GM18951 (cell line): Measurements from ENCODE around the gene REPS1.
"Not testable (repeated sequence)": the region's sequence is repeated elsewhere in the genome, so short reads cannot be mapped to it uniquely, and the experiment has no call there.

ENCODE experiments used
- POLR2A ChIP-seq: IDR thresholded peaks from 4 replicates; pipeline ENCODE4 v1.6.1; 2011; ENCODE audit warnings: mild to moderate bottlenecking; ENCODE audit not compliant: insufficient read length, insufficient read depth; ENCODE audit errors: extremely low read depth
- in situ Hi-C: fragments of 300-500 bp; cut with MboI; formaldehyde crosslinking; loops from one replicate; pipeline ENCODE4 v1.12.0; 2022; ENCODE audit warnings: low sequenced_read_pairs, mixed read lengths, inconsistent platforms; ENCODE audit not compliant: unreplicated experiment

The REPS1 gene

DNA sequence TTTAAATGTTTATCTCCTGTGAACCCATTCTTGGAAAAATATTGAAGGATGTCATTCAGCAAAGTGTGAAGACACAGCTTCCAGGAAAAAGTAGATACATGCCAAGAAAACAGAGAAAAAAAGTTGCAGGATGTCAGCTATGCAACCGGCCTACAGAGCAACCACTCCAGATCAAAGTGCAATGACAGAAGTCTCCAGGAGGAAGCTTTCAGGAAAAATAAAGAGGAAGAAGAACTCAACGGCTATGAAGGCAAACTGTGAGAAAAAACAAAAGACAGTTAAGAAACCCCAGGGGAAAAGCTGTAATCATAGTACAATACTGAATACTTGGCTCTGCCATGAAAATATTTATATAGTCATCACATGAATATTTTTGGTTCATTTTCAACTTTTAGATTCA lies 30.6 kb downstream of the REPS1 start:
- in situ Hi-C loops = no loop called here
- TF ChIP-seq POLR2A = no peak

- no peak for TF ChIP-seq POLR2A
- in situ Hi-C loops = no loop called here
Observed at GRCh38 chr6:138956244-138956924, 31.7 kb downstream of the REPS1 start.

- in situ Hi-C loops = no loop called here
- no peak for TF ChIP-seq POLR2A
Observed at GRCh38 chr6:138955262-138955661, 32.8 kb downstream of the REPS1 start.

GRCh38 chr6:138953451-138953850 lies 34.6 kb downstream of the REPS1 start:
- no peak for TF ChIP-seq POLR2A
- in situ Hi-C loops = no loop called here

- TF ChIP-seq POLR2A = no peak
- in situ Hi-C loops = no loop called here
Observed at GRCh38 chr6:138948546-138949179, 39.4 kb downstream of the REPS1 start.

DNA sequence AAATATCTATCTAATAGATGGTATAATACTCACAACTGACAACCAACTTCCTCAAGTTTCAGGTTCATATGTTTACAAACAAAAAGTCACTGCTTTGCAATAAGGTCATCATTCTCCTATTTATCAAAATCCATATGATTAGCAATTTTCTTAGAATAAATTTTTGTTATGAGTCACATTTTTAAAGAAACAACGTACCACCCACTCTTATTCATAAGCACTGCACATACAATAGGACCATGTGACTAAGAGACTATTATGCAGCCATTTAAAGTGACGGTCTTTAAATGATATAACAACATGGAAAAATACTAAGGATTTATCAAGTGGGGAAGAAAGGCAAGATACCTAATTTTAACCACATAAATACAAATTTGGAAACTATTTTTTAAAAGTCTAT lies 40.0 kb downstream of the REPS1 start:
- no peak for TF ChIP-seq POLR2A
- in situ Hi-C loops = no loop called here

GRCh38 chr6:138945354-138945753 lies 42.7 kb downstream of the REPS1 start:
- in situ Hi-C loops = no loop called here
- no peak for TF ChIP-seq POLR2A

- in situ Hi-C loops = no loop called here
- TF ChIP-seq POLR2A = no peak
Observed at GRCh38 chr6:138944412-138944811, 43.6 kb downstream of the REPS1 start.

GRCh38 chr6:138943089-138943625 lies 44.9 kb downstream of the REPS1 start:
- in situ Hi-C loops = no loop called here
- no peak for TF ChIP-seq POLR2A

- in situ Hi-C loops = not testable (repeated sequence)
Observed at GRCh38 chr6:138936873-138937272, 51.2 kb downstream of the REPS1 start.

- TF ChIP-seq POLR2A = no peak
- in situ Hi-C loops = no loop called here
Observed at GRCh38 chr6:138931660-138932059, 56.4 kb downstream of the REPS1 start.

GRCh38 chr6:138926579-138926978 lies 61.5 kb downstream of the REPS1 start:
- in situ Hi-C loops = no loop called here

DNA sequence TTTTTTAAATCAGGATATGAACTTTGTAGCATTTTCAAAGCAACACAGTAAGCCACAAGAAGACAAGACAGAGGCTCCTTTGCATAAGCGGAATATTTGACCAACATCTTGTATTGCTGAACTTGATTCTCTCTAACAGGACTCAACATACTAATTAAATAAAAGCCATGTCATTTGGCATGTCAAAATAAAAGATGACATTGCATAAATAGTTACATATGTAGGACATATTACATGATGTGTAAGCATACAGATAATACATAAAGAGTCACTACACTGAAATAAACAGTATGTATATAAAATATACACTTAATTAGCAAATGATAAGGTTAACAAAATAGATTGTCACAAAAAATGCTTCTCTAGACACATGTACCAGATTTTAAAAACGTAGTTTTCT lies 62.2 kb downstream of the REPS1 start:
- no peak for TF ChIP-seq POLR2A
- in situ Hi-C loops = no loop called here

More at GRCh38 chr6:138926579-138926978, 61.5 kb downstream of the REPS1 start:
- TF ChIP-seq POLR2A = no peak

GRCh38 chr6:138923561-138923960 lies 64.5 kb downstream of the REPS1 start:
- no peak for TF ChIP-seq POLR2A
- in situ Hi-C loops = no loop called here
